ENCODE data around the gene C3orf20. TPM values are rescaled to one million over a fixed set of nuclear protein-coding genes. Genes with fewer than 3 reads are reported as not detected.

Gene C3orf20
- total RNA-seq, 1 experiment from 2014 or later, result not detected

- no peak for DNase-seq (ENCODE audit: low read depth, low spot score)
- in situ Hi-C loops (cut with HindIII; ENCODE audit: low pct_unique_long_range_greater_than_20kb, low sequenced_read_pairs), result no loop called here
Measured at GRCh38 chr3:14685179-14685578, 10.2 kb downstream of the C3orf20 start.

GRCh38 chr3:14687360-14687759, 12.4 kb downstream of the C3orf20 start:
- in situ Hi-C loops (cut with HindIII; ENCODE audit: low pct_unique_long_range_greater_than_20kb, low sequenced_read_pairs), result no loop called here
- no peak for DNase-seq (ENCODE audit: low read depth, low spot score)

GRCh38 chr3:14688525-14688924, 13.6 kb downstream of the C3orf20 start:
- in situ Hi-C loops (cut with HindIII; ENCODE audit: low pct_unique_long_range_greater_than_20kb, low sequenced_read_pairs), result no loop called here
- DNase-seq (ENCODE audit: low read depth, low spot score), result no peak

- no peak for DNase-seq (ENCODE audit: low read depth, low spot score)
- in situ Hi-C loops (cut with HindIII; ENCODE audit: low pct_unique_long_range_greater_than_20kb, low sequenced_read_pairs), result no loop called here
Measured at GRCh38 chr3:14689247-14689980, 14.5 kb downstream of the C3orf20 start.

GRCh38 chr3:14691239-14691638, 16.3 kb downstream of the C3orf20 start:
- no peak for DNase-seq (ENCODE audit: low read depth, low spot score)
- in situ Hi-C loops (cut with HindIII; ENCODE audit: low pct_unique_long_range_greater_than_20kb, low sequenced_read_pairs), result no loop called here

GRCh38 chr3:14691719-14692118, 16.8 kb downstream of the C3orf20 start:
- no peak for DNase-seq (ENCODE audit: low read depth, low spot score)
- in situ Hi-C loops (cut with HindIII; ENCODE audit: low pct_unique_long_range_greater_than_20kb, low sequenced_read_pairs), result no loop called here

GRCh38 chr3:14698601-14699244, 23.8 kb downstream of the C3orf20 start:
- in situ Hi-C loops (cut with HindIII; ENCODE audit: low pct_unique_long_range_greater_than_20kb, low sequenced_read_pairs), result no loop called here
- DNase-seq (ENCODE audit: low read depth, low spot score), result no peak

- in situ Hi-C loops (cut with HindIII; ENCODE audit: low pct_unique_long_range_greater_than_20kb, low sequenced_read_pairs), result no loop called here
- DNase-seq (ENCODE audit: low read depth, low spot score), result no peak
Measured at GRCh38 chr3:14699643-14700042, 24.7 kb downstream of the C3orf20 start.

GRCh38 chr3:14700891-14701290, 25.9 kb downstream of the C3orf20 start:
- in situ Hi-C loops (cut with HindIII; ENCODE audit: low pct_unique_long_range_greater_than_20kb, low sequenced_read_pairs), result no loop called here
- DNase-seq (ENCODE audit: low read depth, low spot score), result no peak

GRCh38 chr3:14701676-14702075, 26.7 kb downstream of the C3orf20 start:
- in situ Hi-C loops (cut with HindIII; ENCODE audit: low pct_unique_long_range_greater_than_20kb, low sequenced_read_pairs), result no loop called here
- no peak for DNase-seq (ENCODE audit: low read depth, low spot score)

- DNase-seq (ENCODE audit: low read depth, low spot score), result no peak
- in situ Hi-C loops (cut with HindIII; ENCODE audit: low pct_unique_long_range_greater_than_20kb, low sequenced_read_pairs), result no loop called here
Measured at GRCh38 chr3:14703128-14703750, 28.3 kb downstream of the C3orf20 start.

- no peak for DNase-seq (ENCODE audit: low read depth, low spot score)
- in situ Hi-C loops (cut with HindIII; ENCODE audit: low pct_unique_long_range_greater_than_20kb, low sequenced_read_pairs), result no loop called here
Measured at GRCh38 chr3:14703791-14704190, 28.9 kb downstream of the C3orf20 start.

GRCh38 chr3:14706096-14706495, 31.2 kb downstream of the C3orf20 start:
- in situ Hi-C loops (cut with HindIII; ENCODE audit: low pct_unique_long_range_greater_than_20kb, low sequenced_read_pairs), result no loop called here
- no peak for DNase-seq (ENCODE audit: low read depth, low spot score)

GRCh38 chr3:14716591-14716990, 41.6 kb downstream of the C3orf20 start:
- no peak for DNase-seq (ENCODE audit: low read depth, low spot score)
- in situ Hi-C loops (cut with HindIII; ENCODE audit: low pct_unique_long_range_greater_than_20kb, low sequenced_read_pairs), result no loop called here

- DNase-seq (ENCODE audit: low read depth, low spot score), result no peak
- in situ Hi-C loops (cut with HindIII; ENCODE audit: low pct_unique_long_range_greater_than_20kb, low sequenced_read_pairs), result no loop called here
Measured at GRCh38 chr3:14717307-14717706, 42.4 kb downstream of the C3orf20 start.

GRCh38 chr3:14718539-14718938, 43.6 kb downstream of the C3orf20 start:
- in situ Hi-C loops (cut with HindIII; ENCODE audit: low pct_unique_long_range_greater_than_20kb, low sequenced_read_pairs), result no loop called here
- no peak for DNase-seq (ENCODE audit: low read depth, low spot score)

- DNase-seq (ENCODE audit: low read depth, low spot score), result no peak
- in situ Hi-C loops (cut with HindIII; ENCODE audit: low pct_unique_long_range_greater_than_20kb, low sequenced_read_pairs), result no loop called here
Measured at GRCh38 chr3:14719006-14719405, 44.1 kb downstream of the C3orf20 start.

- in situ Hi-C loops (cut with HindIII; ENCODE audit: low pct_unique_long_range_greater_than_20kb, low sequenced_read_pairs), result no loop called here
- DNase-seq (ENCODE audit: low read depth, low spot score), result no peak
Measured at GRCh38 chr3:14721126-14721864, 46.4 kb downstream of the C3orf20 start.
